Activated naive CD8-positive, alpha-beta T cell (primary cell): ENCODE measurements around the gene CD79A.

ENCODE experiments used
- H3K27ac Mint-ChIP-seq: one replicate; pipeline ENCODE4 v1.8.0; 2021; ENCODE audit warnings: mixed read lengths
- H3K27me3 Mint-ChIP-seq: one replicate; pipeline ENCODE4 v1.8.0; 2021; ENCODE audit warnings: mixed read lengths
- H3K36me3 Mint-ChIP-seq: one replicate; pipeline ENCODE4 v1.8.0; 2021; ENCODE audit warnings: mixed read lengths
- H3K4me1 Mint-ChIP-seq: one replicate; pipeline ENCODE4 v1.8.0; 2021; ENCODE audit warnings: low read depth, mixed read lengths
- H3K4me3 Mint-ChIP-seq: one replicate; pipeline ENCODE4 v1.8.0; 2021; ENCODE audit warnings: mild to moderate bottlenecking, mixed read lengths
- H3K9me3 Mint-ChIP-seq: one replicate; pipeline ENCODE4 v1.8.0; 2021; ENCODE audit warnings: low read depth, mixed read lengths

The CD79A gene

DNA sequence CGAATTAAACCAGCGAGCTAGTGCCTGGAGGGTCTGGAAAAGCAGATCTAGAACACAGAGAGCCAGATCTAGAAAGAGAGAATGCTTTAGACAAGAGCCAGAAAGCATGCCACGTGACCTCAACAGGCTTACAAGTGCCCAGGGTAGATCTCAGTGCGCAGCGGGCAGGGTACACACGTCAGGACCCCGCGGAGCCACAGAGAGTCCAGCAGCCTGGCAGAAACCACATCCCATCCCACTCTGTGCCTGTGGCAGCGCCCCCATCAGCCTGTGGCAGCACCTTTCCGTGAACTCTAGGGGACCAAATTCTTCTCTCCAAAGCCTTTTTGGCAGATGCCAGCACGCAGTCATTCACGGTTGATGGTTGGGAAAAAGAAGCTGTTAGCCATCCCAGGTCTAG lies 11.8 kb downstream of the CD79A start:
- H3K4me3 Mint-ChIP-seq, result peak overlapping the region; percentile 91
- peaks cover 13% of the 10 kb centered on the region for H3K36me3 Mint-ChIP-seq
- H3K27ac Mint-ChIP-seq, result peak overlapping the region; percentile 90
- H3K9me3 Mint-ChIP-seq, result no peaks in the 10 kb centered on the region
- no peaks in the 10 kb centered on the region for H3K27me3 Mint-ChIP-seq
- H3K4me1 Mint-ChIP-seq, result peaks cover 59% of the 10 kb centered on the region

DNA sequence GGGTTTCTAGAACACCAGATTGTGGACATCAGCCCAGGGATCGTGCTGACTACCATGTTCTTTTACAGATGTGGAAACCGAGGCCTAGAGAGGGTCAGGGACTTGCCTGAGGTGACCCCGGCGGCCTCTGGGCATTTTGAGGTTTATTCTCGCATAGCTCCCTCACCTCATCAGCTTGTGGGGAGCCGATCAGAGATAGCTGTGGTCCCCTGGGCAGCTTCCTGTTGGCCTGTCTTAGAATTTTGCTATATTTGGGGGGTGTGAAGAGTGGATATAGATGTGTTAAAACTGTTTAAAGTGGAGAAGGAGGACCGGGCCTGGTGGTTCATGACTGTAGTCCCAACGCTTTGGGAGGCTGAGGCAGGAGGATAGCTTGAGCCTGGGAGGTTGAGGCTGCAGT lies 12.8 kb downstream of the CD79A start:
- Mint-ChIP-seq H3K9me3 (no peaks in the 10 kb centered on the region), H3K4me1 (peaks cover 65% of the 10 kb centered on the region), H3K27me3 (no peaks in the 10 kb centered on the region), H3K27ac (peak overlapping the region; percentile 90), H3K4me3 (peak overlapping the region; percentile 91), H3K36me3 (peaks cover 13% of the 10 kb centered on the region)

DNA sequence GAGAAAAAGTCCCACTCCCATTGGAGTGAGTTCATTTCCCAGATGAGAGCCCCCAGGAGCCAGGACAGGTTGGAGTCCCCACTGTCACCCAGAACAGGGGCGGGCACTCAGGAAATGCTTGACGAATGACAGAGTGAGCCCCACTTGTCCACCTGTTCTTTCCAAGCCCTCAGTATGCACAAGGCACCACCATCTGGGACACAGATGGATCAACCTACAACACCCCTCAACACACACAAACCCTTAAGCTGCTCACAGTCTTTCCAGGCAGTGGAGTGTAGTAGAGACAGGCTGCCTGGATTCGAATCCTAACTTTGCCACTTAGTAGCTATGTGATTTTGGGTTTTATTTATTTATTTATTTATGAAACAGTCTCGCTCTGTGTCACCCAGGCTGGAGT lies 13.9 kb downstream of the CD79A start:
- H3K27ac Mint-ChIP-seq, result peak overlapping the region; percentile 83
- no peaks in the 10 kb centered on the region for H3K9me3 Mint-ChIP-seq
- H3K27me3 Mint-ChIP-seq, result no peaks in the 10 kb centered on the region
- peaks cover 11% of the 10 kb centered on the region for H3K36me3 Mint-ChIP-seq
- peaks cover 68% of the 10 kb centered on the region for H3K4me1 Mint-ChIP-seq
- no peak overlapping the region for H3K4me3 Mint-ChIP-seq

DNA sequence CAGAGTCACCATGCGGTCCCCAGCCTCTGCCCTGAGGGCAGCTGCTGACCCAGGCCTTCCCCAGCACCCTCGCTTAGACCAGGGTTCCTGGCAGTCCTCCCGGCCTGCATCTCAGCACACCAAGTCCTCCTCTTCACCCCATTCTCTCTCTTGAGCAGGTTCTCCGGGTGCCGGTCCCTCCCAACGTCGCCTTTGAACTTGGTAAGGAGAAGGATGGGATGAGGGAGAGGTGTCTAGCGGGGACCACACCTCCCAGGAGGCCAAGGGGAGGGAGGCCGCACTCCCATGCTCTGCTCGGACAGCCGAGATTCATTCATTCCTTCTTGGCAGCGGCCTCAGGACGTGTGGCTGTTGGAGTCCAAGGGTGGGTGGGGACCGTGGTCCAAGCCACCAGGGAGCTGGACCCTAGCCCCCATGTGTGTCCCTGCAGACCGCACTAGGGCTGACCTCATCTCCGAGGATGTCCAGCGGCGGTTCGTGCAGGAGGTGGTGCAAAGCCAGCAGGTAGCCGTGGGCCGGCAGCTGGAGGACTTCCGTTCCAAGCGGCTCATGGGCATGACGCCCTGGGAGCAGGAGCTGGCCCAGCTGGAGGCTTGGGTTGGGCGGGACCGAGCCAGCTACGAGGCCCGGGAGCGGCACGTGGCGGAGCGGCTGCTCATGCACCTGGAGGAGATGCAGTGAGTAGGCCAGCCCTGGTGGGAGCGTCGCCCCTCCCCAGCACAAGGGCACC lies 15.3 kb downstream of the CD79A start:
- H3K9me3 Mint-ChIP-seq, result no peaks in the 10 kb centered on the region
- H3K36me3 Mint-ChIP-seq, result peaks cover 11% of the 10 kb centered on the region
- H3K4me1 Mint-ChIP-seq, result peaks cover 59% of the 10 kb centered on the region
- H3K27me3 Mint-ChIP-seq, result no peaks in the 10 kb centered on the region
- no peak overlapping the region for H3K4me3 Mint-ChIP-seq
- H3K27ac Mint-ChIP-seq, result peak overlapping the region; percentile 93

DNA sequence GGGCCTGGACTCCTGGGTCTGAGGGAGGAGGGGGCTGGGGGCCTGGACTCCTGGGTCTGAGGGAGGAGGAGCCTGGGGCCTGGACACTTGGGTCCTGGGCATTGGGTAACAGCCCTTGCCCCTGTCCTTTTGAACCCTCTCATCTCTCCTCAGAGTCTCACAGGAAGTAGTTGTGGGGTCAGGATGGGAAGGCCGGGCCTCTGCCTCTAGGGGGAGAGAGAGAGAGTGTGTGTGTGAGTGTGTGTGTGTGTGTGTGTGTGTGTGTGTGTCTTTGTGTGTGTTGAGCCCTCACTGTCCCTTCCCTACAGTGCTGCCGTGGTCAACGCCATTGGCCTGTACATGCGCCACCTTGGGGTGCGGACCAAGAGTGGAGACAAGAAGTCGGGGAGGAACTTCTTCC lies 16.8 kb downstream of the CD79A start:
- H3K36me3 Mint-ChIP-seq, result peaks cover 13% of the 10 kb centered on the region
- H3K4me3 Mint-ChIP-seq, result peak overlapping the region; percentile 13
- H3K27ac Mint-ChIP-seq, result peak overlapping the region; percentile 72
- no peaks in the 10 kb centered on the region for H3K27me3 Mint-ChIP-seq
- H3K4me1 Mint-ChIP-seq, result peaks cover 62% of the 10 kb centered on the region
- H3K9me3 Mint-ChIP-seq, result no peaks in the 10 kb centered on the region

DNA sequence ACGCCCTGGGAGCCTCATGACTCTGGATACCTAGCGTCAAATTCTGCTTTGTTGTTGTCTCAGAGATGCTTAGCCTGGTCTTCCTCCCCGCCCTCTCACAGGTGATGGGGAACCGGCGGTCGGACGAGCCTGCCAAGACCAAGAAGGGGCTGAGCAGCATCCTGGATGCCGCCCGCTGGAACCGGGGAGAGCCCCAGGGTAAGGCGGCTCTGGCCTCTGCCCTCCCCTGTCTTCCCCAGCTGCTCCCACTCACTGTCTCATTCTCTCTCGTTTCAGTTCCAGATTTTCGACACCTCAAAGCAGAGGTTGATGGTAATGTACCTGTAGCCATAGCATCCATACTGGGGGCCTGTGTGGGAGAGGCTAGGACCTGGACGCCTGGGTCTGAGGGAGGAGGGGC lies 17.3 kb downstream of the CD79A start:
- Mint-ChIP-seq H3K4me1 (peaks cover 61% of the 10 kb centered on the region), H3K9me3 (no peaks in the 10 kb centered on the region), H3K36me3 (peaks cover 13% of the 10 kb centered on the region), H3K27me3 (no peaks in the 10 kb centered on the region), H3K4me3 (peak overlapping the region; percentile 13), H3K27ac (peak overlapping the region; percentile 72)

DNA sequence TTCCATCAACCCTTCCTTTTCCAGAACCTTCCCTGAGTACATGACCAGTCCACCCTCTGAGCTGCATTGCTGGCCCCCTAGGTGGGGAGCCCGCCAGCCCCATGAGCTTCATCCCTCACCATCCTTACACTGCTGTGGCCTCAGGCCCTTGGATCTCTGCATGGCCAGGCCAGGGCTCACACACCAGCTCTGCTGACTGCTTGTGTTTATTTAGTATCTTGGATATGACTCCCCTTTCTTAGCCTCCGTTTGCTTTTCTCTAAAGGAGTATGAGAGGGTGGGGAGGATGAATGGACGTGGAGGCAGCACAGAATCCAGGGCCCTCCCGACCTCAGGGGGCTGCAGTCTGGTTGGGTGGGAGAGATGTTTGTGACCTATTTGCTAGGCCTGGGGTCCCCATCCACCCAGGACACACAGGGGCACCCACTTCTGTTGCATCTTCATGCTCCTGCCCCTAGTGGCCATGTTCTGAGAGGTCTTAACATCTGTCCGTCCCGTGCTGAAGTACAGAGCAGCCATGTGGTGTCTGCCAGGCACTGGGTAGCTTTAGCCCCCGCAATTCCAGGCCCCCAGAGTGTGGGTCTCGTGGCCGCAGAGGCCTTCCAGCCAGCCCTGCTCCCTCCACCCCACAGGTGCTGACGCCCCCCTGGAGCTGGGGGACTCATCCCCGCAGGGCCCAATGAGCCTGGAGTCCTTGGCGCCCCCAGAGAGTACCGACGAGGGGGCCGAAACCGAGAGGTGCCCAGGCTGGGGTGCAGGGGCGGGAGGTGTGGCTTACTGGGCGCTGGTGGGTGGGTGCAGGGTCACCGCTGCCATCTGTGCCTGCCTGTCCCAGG lies 18.9 kb downstream of the CD79A start:
- H3K4me1 Mint-ChIP-seq, result peaks cover 64% of the 10 kb centered on the region
- H3K4me3 Mint-ChIP-seq, result peak overlapping the region; percentile 44
- no peaks in the 10 kb centered on the region for H3K9me3 Mint-ChIP-seq
- no peaks in the 10 kb centered on the region for H3K27me3 Mint-ChIP-seq
- H3K36me3 Mint-ChIP-seq, result peaks cover 11% of the 10 kb centered on the region
- H3K27ac Mint-ChIP-seq, result peak overlapping the region; percentile 80

DNA sequence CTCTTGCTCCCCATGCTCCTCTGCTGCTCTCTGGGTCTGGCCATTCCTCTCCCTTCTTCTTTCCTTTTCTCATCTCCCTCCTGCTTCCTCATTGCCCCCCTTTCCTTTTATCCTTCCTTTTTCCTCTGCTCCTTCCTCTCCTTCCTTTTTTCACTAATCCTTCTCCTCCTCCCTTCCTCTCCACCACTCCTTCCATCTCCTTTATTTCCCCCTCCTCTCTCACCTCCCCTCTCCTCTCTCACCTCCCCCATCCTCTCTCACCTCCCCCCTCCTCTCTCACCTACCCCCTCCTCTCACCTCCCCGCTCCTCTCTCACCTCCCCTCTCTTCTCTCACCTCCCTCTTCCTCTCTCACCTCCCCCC lies 19.5 kb downstream of the CD79A start:
- H3K36me3 Mint-ChIP-seq, result peaks cover 9% of the 10 kb centered on the region
- no peaks in the 10 kb centered on the region for H3K27me3 Mint-ChIP-seq
- H3K4me1 Mint-ChIP-seq, result peaks cover 61% of the 10 kb centered on the region
- no peaks in the 10 kb centered on the region for H3K9me3 Mint-ChIP-seq
- H3K4me3 Mint-ChIP-seq, result peak overlapping the region; percentile 40
- peak overlapping the region; percentile 80 for H3K27ac Mint-ChIP-seq

DNA sequence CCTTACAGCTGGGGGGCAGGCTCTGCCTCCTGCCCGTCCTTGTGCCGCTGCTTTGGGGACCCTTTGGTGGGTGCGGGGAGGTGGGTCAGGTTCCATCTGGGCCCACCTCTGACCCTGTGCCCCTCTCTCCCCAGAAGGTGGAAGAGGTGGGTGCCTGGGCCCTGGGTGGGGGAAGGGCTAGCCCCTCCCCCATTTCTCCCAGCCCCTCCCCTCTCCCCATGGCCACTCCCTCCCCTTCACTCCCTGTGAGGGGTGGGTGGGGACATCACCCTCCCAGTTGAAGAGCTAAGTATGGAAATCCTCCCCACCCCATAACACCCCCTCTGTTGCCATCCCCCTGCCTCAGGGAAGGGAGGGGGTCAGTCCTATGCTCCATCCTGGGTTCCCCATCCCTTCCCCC lies 20.1 kb downstream of the CD79A start:
- H3K27me3 Mint-ChIP-seq, result no peaks in the 10 kb centered on the region
- peaks cover 63% of the 10 kb centered on the region for H3K4me1 Mint-ChIP-seq
- H3K27ac Mint-ChIP-seq, result peak overlapping the region; percentile 77
- no peaks in the 10 kb centered on the region for H3K9me3 Mint-ChIP-seq
- H3K36me3 Mint-ChIP-seq, result peaks cover 10% of the 10 kb centered on the region
- no peak overlapping the region for H3K4me3 Mint-ChIP-seq

DNA sequence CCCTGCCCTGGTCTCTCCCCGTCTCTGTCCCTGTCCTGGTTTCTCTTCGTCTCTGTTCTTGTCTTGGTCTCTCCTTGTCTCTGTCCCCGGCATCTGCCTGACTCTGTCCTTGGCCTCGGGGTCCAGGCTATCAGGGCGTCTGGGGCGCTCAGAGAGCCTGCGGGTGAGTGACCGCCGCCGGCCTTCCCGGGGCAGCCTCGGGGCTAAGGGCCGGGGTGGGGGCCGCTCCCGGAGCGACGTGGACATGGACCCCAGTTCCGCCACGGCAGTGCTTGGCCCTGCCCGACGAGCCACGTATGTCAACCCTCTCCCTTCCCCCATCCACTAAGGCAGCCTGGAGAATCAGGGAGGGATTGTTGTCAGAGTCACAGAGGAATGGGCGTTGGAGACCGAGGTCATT lies 20.7 kb downstream of the CD79A start:
- H3K27ac Mint-ChIP-seq, result peak overlapping the region; percentile 77
- no peak overlapping the region for H3K4me3 Mint-ChIP-seq
- peaks cover 9% of the 10 kb centered on the region for H3K36me3 Mint-ChIP-seq
- no peaks in the 10 kb centered on the region for H3K27me3 Mint-ChIP-seq
- H3K4me1 Mint-ChIP-seq, result peaks cover 64% of the 10 kb centered on the region
- H3K9me3 Mint-ChIP-seq, result no peaks in the 10 kb centered on the region

DNA sequence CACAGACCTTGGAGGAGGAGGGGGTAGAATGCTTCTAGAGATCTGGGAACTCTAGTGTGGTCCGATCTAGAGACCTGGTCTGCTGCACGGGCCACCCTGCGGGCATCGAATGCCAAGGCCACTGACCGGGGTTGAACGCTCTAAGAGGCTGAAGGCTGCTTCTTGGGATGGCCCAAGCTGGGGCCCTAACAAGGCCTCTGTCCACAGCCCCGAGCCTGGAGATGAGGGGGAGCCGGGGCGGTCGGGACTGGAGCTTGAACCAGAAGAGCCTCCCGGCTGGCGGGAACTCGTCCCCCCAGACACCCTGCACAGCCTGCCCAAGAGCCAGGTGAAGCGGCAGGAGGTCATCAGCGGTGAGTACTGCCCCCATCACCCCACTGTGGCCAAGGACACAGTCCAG lies 21.2 kb downstream of the CD79A start:
- peak overlapping the region; percentile 73 for H3K27ac Mint-ChIP-seq
- H3K36me3 Mint-ChIP-seq, result peaks cover 7% of the 10 kb centered on the region
- peaks cover 64% of the 10 kb centered on the region for H3K4me1 Mint-ChIP-seq
- H3K4me3 Mint-ChIP-seq, result no peak overlapping the region
- H3K27me3 Mint-ChIP-seq, result no peaks in the 10 kb centered on the region
- H3K9me3 Mint-ChIP-seq, result no peaks in the 10 kb centered on the region

DNA sequence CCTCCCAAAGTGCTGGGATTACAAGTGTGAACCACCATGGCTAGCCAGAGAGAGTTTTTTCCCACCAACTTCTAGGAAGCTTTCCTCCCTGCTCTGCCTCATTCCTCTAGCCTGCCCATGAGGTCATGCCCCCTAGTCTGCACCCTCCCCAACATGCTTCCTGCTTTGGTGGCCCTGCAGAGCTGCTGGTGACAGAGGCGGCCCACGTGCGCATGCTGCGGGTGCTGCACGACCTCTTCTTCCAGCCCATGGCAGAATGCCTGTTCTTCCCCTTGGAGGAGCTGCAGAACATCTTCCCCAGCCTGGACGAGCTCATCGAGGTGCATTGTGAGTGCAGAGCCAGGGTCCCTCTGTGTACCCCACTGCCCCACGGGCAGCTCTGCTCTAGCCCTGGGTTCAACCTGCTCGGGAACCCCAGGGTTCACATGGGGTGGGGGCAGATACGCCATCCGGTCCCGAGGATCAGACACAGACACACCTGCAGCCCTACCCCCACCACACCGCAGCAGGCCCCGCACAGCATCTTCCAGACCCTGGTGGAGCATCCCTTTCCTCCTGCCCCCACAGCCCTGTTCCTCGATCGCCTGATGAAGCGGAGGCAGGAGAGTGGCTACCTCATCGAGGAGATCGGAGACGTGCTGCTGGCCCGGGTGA lies 24.8 kb downstream of the CD79A start:
- H3K4me1 Mint-ChIP-seq, result peaks cover 56% of the 10 kb centered on the region
- no peaks in the 10 kb centered on the region for H3K9me3 Mint-ChIP-seq
- H3K4me3 Mint-ChIP-seq, result no peak overlapping the region
- H3K36me3 Mint-ChIP-seq, result peaks cover 11% of the 10 kb centered on the region
- H3K27ac Mint-ChIP-seq, result peak overlapping the region; percentile 68
- H3K27me3 Mint-ChIP-seq, result no peaks in the 10 kb centered on the region

DNA sequence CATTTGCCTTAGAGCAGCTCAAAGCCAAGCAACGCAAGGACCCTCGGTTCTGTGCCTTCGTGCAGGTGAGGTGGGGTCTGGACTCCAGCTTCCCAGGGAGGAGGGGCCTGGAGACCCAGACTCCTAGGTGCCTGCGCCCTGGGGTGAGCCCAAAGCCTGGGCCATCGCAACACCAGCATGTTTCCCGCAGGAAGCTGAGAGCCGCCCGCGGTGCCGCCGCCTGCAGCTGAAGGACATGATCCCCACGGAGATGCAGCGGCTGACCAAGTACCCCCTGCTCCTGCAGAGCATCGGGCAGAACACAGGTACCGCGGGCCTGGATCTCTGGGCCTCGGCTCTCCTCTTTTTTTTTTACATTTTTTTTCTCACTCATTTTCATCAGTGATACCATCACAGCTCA lies 25.5 kb downstream of the CD79A start:
- H3K27ac Mint-ChIP-seq, result no peak overlapping the region
- no peaks in the 10 kb centered on the region for H3K27me3 Mint-ChIP-seq
- H3K36me3 Mint-ChIP-seq, result peaks cover 11% of the 10 kb centered on the region
- no peaks in the 10 kb centered on the region for H3K9me3 Mint-ChIP-seq
- H3K4me1 Mint-ChIP-seq, result peaks cover 59% of the 10 kb centered on the region
- H3K4me3 Mint-ChIP-seq, result no peak overlapping the region

DNA sequence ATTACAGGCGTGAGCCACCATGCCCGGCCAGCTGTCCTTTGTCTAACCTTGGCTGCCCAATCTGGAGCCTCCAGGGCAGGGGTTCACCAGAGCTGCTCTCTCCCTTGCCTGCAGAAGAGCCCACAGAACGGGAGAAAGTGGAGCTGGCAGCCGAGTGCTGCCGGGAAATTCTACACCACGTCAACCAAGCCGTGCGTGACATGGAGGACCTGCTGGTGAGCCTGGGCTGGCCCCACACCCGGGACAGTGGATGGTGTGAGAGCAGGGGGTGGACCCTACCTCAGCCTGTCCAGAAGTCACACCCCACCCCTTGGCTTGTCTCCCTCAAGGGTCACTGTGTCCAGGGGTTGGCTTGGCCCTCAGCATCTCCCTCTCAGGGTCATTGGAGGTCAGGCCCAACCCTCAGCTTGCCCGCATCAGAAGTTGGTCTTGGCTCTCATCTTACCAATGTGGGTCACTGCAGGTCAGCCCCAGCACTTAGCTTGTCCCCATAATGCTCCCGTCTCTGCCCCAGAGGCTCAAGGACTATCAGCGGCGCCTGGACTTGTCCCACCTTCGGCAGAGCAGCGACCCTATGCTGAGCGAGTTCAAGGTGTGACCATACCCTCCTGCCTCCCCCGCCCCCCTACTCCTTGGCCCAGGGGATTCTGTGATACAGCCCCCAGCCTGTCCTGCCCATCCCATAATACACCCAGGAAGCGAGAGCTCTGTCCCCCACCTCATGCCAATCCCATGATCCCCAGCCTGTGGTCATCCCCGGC lies 26.3 kb downstream of the CD79A start:
- Mint-ChIP-seq H3K4me3 (no peak overlapping the region), H3K27me3 (no peaks in the 10 kb centered on the region), H3K27ac (peak overlapping the region; percentile 70), H3K36me3 (peaks cover 11% of the 10 kb centered on the region), H3K9me3 (no peaks in the 10 kb centered on the region), H3K4me1 (peaks cover 52% of the 10 kb centered on the region)
